GM23338 (cell line): Measurements from ENCODE around the gene KRTAP19-7.

Experiments used
- CTCF ChIP-seq, 2 experiments: fragments of 200-600 bp in 1 of 2; sonication (generic) in 1 of 2; conservative IDR thresholded peaks; 2 replicates each; pipeline versions ENCODE4 v1.5.1 to v1.6.1; 2016 to 2017; ENCODE audit warnings: antibody characterized with exemption in 2 of 2, low read depth in 2 of 2, mild to moderate bottlenecking in 2 of 2, moderate library complexity in 1 of 2
- EZH2 ChIP-seq: fragments of 200-600 bp; sonication (generic); IDR thresholded peaks from one replicate; pipeline ENCODE4 v1.8.0; 2017; ENCODE audit warnings: antibody characterized with exemption, mild to moderate bottlenecking, low read depth; ENCODE audit not compliant: unreplicated experiment
- EZH2phosphoT487 ChIP-seq: fragments of 200-600 bp; sonication (generic); IDR thresholded peaks from one replicate; pipeline ENCODE4 v1.8.1; 2018; ENCODE audit warnings: antibody characterized with exemption; ENCODE audit not compliant: unreplicated experiment
- JUNB ChIP-seq: IDR thresholded peaks from one replicate; pipeline ENCODE4 v1.6.1; 2016; ENCODE audit warnings: antibody characterized with exemption; ENCODE audit not compliant: unreplicated experiment
- NANOG ChIP-seq: IDR thresholded peaks from 2 replicates; pipeline ENCODE4 v1.6.1; 2016; ENCODE audit warnings: antibody characterized with exemption, borderline replicate concordance
- POLR2AphosphoS5 ChIP-seq: IDR thresholded peaks from 2 replicates; pipeline ENCODE4 v1.6.1; 2016; ENCODE audit warnings: antibody characterized with exemption, low read depth
- ZNF331 ChIP-seq: fragments of 250-450 bp; sonication (Bioruptor Pico); IDR thresholded peaks from 2 replicates; pipeline ENCODE4 v1.5.0; 2020; ENCODE audit warnings: low read depth, mild to moderate bottlenecking, moderate library complexity
- TF ChIP-seq, protein P1 (sequence below): IDR thresholded peaks from one replicate; pipeline ENCODE4 v1.6.1; 2018; ENCODE audit warnings: antibody characterized with exemption; ENCODE audit not compliant: unreplicated experiment

GRCh38 chr21:30518876-30519275 is 42.2 kb downstream of the KRTAP19-7 start:
- no peak for TF ChIP-seq POLR2AphosphoS5
- no peak for TF ChIP-seq EZH2
- no peak for TF ChIP-seq EZH2phosphoT487
- TF ChIP-seq CTCF (conservative IDR thresholded peaks at IDR 0.05; ENCODE audit: low read depth in 2 of 2) = no peak
- TF ChIP-seq, protein P1, sequence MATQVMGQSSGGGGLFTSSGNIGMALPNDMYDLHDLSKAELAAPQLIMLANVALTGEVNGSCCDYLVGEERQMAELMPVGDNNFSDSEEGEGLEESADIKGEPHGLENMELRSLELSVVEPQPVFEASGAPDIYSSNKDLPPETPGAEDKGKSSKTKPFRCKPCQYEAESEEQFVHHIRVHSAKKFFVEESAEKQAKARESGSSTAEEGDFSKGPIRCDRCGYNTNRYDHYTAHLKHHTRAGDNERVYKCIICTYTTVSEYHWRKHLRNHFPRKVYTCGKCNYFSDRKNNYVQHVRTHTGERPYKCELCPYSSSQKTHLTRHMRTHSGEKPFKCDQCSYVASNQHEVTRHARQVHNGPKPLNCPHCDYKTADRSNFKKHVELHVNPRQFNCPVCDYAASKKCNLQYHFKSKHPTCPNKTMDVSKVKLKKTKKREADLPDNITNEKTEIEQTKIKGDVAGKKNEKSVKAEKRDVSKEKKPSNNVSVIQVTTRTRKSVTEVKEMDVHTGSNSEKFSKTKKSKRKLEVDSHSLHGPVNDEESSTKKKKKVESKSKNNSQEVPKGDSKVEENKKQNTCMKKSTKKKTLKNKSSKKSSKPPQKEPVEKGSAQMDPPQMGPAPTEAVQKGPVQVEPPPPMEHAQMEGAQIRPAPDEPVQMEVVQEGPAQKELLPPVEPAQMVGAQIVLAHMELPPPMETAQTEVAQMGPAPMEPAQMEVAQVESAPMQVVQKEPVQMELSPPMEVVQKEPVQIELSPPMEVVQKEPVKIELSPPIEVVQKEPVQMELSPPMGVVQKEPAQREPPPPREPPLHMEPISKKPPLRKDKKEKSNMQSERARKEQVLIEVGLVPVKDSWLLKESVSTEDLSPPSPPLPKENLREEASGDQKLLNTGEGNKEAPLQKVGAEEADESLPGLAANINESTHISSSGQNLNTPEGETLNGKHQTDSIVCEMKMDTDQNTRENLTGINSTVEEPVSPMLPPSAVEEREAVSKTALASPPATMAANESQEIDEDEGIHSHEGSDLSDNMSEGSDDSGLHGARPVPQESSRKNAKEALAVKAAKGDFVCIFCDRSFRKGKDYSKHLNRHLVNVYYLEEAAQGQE = no peak
- TF ChIP-seq NANOG = no peak
- no peak for TF ChIP-seq JUNB
- no peak for TF ChIP-seq ZNF331 (CRISPR knock-in tag)
